GM19025 (cell line): ENCODE results near the gene PPIL6.

ENCODE experiments used
- ATAC-seq: cut with Tn5 transposase; IDR thresholded peaks from one replicate; pipeline ENCODE4 v1.9.1; 2021; ENCODE audit warnings: mild to moderate bottlenecking, low read depth, moderate library complexity; ENCODE audit not compliant: unreplicated experiment

Gene PPIL6

DNA sequence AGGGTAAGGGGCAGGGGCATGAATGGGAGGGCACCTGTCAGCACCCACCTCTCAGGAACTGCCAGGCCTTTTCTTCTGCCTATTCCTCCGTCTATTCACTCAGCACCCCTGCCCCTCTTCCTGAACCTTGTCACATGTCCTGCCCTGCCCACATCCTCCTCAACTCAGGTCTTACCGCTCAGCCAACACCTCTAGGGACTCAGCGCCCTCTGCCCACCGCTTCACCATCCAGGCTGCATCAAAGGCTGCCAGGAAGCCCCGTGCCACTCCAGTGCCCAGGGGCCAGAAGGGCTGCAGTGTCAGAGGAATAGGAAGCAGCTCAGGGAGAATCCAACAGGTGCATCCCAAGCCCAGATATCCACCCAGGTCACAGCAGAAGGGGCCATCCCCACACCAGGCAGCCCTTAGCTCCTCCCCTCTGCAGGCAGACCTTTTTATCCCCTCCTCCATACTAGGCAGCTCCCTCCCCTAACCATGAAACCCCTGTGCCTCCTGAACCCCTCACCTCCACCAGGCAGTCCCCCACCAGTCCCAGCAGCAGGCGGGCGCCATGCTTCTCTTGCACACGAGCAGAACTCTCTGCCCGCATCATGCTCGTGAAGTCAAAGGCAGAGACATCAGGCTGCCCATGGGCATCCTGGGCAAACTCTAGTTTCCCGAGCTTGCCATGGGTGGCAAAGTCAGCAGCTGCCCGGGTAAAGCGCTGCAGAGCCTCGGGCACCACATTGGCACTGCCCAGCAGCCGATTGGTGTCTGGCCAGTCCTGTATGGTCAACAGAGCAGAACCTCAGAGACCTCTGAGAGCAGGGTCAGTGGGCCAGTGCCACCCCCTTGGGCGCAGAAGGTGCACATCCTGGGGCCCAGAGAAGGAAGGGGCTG is 9.6 kb upstream of the PPIL6 start:
- ATAC-seq, result no peak

DNA sequence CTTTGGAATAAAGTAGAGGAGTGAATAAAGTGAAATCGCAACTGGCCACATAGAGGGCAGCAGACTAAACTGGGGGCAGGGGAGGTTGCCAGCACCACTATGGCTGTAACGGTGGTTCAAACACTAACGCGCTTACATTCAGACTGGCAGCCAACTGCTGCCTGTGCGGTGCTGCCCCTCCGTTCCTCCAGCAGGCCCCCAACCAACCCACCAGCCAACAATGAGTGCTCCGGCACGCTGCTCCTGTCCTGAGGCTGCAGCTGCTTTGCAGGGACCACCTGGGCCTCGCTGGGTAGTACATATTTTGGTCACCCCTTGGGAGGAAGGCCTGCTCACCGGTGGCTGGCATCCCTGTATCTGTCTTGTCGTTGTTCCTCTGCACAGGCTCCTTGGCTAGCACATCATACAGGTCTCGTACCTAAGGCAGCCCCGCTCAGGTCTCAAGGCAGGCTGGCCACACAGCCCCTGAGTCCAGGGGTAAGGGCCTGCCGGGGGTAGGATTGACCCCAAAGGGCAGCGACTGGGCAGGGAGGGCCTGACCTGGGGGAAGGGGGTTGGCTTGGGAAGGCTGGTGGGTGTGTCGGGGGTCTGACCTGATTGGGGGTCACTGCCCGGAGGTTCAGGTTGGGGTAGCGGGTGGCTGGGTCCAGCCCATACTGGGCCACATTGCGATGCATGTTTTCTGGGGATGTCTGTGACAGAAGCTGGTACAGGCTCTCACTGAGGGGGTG is 8.8 kb upstream of the PPIL6 start:
- no peak for ATAC-seq

DNA sequence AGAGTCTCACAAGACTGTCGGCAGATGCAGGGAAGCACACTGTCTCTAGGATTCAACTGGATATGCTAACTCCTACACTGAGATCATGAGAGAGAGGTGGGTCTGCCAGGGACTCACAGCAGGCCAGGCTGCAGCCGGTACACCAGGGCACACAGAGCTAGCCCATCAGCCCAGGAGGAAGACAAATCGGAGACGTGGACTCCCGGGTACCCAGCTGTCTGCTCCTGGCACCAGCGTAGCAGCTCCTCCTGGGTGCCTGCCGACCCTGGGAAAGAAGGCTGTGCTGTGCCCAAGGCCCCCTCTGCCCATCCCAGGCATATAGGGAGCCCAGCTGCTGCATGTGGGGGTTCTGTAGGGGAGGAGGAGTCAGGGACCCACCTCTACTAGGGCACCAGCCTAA is 8.2 kb upstream of the PPIL6 start:
- no peak for ATAC-seq

DNA sequence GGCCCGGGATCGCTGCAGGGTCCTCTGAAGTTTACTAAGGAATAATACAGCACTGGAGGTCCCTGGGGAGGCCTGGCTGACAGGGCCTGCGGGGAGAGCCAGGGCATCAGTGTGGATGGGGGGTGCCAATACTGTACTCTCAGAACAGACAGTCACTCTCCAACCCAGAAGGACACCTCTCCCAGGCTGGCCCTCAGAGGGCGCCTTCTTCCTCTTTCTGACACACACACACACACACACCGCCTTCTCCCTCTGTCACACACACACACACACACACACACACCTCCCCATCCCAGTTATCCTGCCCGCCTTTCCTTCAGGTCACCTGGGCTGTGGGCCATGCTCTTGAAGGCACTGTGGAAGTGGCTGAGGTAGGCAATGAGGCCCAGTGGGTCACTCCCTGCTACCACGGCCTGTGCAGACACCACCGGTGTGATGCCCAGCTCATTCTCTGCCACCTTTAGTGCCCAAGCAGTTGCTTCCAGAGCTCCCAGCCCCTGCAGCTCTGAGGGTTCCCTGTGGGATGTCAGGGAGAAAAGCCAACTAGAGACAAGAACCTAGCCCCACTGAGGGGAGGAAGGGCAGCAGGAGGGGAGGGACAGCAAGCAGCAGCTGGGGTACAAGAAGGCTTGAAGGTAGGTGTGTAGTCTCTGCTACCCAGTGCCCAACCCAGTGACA is 7.6 kb upstream of the PPIL6 start:
- ATAC-seq, result no peak

DNA sequence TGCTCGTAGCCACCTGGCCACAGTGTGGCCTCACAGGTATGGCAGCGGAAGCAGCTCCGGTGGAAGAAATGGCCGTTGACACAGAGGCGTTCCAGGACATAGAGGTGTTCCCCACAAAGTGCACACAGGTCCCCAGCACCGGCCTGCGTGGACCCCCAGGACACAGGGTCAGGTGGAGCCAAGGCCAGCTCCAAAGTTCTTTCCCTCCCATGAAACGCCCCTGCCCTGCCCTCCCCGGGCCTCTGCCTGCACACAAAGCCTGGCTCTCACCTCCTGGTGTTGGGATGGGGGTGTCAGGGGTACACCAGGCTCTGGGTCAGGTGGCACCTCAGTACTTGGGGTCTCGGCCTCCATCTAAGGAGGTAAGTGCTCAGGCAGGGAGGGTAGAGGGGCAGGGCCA is 6.7 kb upstream of the PPIL6 start:
- no peak for ATAC-seq

DNA sequence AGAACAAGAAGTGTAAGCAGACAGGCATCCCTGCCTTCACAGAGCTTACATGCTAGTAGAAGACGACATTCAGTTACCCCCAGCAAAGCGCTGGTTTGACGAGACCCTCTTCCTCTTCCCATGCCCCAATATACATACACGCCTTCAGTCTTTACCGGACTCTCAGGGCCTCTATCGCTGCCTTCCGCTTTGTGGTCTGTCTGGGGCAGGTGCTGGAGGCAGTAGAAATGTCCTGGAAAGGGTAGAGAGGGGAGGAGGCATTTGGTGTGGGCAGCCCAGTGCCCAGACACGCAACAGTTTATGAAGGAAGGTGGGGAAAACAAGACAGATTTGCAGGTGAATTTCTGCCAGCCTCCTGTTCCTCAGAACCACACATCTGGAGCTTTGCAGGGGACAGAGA is 6.1 kb upstream of the PPIL6 start:
- ATAC-seq, result no peak

DNA sequence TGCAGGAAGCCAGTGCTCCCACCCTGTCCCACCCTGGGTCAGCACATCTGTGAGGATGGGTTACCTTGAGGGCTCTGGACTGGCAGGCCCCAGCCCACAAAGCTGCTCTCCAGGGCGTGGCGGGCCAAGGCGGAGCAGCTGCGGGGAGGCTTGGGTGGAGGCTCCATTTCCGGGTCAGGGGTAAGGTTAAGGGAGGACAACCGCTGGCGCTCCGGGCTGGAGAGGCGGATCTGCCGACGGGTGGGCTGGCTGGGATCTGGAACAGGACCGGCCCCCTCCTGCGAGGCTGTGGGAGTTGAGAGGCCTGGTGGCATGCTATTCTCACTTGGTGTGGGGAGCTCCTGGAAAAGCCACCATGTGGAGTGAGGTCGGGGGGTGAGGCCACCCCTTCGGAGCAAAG is 5.6 kb upstream of the PPIL6 start:
- no peak for ATAC-seq

DNA sequence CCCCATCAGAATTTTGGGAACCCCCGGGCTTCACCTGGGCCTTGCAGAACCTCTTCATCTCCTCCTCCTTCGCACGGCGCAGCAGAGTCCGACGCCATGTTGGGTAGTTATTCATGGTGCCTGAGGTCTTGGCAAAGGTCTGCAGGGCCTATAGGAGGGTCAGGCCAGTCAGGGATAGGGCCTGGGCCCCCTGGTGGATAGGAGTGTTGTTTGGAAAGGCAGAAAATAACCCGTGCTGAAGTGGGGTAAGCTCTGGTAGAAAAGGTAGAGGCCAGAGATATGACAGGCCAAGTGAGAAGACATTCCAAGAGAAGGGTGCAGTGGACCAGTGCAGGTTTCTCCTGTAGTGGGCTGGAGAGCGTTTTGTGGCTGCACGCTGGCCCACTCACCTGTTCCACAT is 5.0 kb upstream of the PPIL6 start:
- no peak for ATAC-seq

DNA sequence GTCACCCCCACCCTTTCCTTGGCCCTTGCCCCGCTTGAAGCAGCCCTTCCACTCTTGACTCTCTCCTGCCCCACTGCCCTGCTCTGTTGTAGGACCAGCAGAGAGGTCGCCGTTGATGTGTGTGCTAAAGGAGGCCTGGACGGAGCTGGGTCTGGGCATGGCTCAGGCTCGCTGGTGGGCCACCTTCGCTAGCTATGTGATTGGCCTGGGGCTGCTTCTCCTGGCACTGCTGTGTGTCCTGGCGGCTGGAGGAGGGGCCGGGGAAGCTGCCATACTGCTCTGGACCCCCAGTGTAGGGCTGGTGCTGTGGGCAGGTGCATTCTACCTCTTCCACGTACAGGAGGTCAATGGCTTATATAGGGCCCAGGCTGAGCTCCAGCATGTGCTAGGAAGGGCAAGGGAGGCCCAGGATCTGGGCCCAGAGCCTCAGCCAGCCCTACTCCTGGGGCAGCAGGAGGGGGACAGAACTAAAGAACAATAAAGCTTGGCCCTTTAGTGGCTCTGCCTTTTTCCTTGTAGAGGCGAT is 3.1 kb upstream of the PPIL6 start:
- ATAC-seq, result no peak

DNA sequence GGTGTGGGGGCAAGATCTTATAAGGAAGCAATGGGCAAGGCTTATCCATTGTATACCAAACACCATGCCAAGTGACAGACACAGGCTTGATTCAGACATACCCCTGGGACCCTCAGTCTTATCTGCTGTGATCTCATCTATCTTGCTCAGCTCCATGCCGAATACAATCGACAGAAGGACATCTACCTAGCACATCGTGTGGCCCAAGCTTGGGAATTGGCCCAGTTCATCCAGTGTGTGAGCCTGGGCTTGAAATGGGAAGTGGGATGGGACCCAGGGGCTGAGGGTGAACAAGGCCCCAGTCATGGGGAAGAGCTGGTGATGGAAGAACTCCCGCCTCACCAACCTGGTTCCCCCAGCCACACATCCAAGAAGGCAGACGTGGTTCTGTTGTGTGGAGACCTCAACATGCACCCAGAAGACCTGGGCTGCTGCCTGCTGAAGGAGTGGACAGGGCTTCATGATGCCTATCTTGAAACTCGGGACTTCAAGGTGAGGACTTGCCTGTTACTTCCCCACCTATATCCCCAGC is 2.0 kb upstream of the PPIL6 start:
- no peak for ATAC-seq

DNA sequence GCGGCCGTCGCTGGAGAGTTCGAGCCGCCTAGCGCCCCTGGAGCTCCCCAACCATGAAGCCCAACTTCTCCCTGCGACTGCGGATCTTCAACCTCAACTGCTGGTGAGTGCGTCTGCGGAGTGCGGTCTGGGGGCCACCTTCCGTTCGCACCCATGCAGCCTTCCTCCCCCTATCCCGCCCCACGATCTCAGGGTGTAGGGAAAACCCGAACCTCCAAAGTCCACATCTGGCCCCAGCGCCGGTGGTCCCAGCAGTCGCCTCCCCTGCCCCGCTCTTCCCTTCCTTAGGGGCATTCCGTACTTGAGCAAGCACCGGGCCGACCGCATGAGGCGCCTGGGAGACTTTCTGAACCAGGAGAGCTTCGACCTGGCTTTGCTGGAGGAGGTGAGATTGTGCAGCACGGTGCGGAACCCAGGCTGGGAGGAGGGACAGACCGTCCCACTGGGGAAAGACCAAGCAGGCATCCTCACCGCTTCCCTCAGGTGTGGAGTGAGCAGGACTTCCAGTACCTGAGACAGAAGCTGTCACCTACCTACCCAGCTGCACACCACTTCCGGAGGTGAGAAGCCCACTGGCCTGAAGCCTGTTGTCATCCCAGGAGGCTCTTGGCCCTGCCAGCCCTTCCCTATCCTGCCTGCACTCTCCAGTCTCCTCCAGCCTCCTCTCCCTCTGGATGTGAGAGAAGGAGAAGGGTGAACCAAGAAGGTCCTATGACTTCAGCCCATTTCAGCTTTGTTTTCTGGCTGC is 815 bp upstream of the PPIL6 start:
- peak; percentile 3 for ATAC-seq

DNA sequence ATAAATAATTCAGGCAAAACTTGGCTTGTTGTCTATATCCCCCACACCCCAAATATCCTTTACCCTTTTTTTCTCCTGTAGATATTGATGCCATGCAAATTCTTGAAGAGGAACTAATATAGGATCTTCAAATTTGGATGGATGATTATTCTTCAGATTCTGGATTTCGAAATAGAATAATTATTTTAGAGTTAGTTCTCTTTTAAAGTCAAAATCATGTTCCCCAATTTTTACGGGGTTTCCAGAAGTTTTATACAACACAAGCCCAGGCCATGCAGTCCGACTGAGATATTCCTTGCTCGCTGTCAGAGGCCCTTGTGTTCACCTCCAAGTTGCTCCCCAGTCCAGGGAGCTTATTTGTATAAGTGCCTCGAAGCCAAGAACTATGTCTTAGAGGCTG is 4.4 kb downstream of the PPIL6 start:
- ATAC-seq, result no peak

DNA sequence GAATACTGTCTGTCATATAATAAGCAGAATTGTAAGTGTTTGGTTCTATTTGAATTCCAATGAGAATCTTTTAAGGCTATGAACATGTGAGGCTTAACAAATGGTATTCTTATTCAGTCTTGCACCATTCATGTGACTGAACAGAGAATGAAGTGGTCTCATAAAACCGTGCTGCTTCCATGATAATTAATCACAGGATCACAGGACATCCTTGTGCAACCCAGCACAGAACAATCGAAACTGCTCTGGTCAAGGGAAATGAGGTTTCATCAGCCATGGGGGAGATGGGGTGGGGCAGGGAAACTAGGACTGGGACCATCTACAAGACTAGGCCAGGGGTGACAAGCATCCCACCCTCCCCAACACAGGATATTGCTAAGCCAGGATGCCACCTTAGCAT is 6.0 kb downstream of the PPIL6 start:
- ATAC-seq, result no peak

DNA sequence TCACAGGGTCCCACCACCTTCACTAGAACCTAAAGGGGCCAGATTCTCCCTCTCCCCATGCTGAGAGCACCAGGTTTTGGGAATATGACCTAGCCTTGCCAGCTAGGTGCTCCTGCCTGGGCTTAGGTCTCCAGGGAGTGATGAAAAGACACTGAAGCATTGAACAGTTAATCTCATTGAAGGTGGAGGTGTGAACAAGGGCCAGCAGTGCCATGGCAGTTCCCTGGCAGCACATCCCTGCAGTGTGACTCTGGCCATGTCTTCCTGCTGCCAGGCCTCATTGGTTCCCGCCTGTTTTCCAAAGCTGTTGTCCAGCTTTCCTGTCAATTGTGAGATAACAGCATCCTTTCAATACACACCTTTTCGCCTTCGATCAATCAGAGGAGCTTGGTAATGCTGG is 10.9 kb downstream of the PPIL6 start:
- ATAC-seq, result no peak

DNA sequence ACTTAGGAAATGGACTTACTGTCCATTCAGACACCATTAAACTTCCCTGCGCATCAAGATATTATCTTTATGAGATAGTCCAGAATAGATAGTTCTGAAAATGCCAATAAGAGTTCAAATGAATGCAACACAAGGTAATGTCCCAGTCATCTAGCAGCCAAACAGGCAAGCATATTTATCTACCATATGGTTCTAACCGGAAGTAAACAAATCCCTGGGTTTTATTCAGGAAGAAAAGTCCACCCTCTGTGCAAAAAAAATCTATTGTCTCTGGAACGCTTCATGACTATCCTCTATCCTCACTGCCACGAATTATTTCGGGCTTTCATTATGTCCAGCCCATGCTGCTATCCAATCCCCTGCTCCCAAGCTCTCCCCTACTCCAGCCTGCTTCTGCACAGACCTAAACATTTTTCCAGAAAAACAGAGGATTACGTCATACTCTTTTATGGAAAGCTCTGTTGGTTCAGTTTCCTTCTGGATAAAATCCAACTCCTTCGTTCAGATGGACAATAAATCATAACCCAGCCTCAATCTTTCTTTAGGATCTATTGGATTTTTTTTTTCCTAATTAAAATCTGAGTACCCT is 11.4 kb downstream of the PPIL6 start:
- ATAC-seq, result no peak

DNA sequence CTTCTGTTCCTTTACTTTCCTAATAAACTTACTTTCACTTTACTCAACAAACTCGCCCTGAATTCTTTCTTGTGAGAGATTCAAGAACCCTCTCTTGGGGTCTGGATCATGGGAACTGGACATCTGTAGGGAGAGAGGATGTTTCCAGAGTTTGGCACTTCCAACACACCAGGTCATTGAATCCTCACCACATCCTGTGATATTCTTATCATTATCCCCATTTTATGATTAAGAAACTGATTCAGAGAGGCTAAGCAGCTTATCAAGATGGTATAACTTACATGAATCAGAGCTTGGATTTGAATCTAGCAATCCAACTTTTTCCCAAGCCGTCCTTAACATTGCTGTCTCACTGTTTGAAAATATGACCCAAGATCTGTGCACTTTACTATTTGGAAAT is 15.5 kb downstream of the PPIL6 start:
- ATAC-seq, result no peak

DNA sequence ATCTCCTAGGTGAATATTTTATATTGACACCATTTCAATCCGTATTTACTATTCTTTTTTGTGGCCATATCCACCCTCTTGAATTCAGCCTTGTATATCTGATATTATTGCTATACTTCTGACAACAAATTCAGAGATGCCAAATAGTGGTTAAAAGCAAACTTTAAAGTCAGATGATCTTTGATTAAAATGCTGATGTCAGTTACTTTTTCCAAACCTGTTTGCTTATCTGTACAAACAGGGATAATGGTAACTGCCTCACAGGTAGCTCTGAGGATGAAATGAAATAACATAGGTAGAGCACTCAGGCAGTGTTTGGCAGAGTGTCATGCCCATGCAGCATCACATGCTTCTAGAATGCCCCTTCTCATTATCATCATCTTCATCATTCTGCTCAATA is 19.2 kb downstream of the PPIL6 start:
- ATAC-seq, result no peak

DNA sequence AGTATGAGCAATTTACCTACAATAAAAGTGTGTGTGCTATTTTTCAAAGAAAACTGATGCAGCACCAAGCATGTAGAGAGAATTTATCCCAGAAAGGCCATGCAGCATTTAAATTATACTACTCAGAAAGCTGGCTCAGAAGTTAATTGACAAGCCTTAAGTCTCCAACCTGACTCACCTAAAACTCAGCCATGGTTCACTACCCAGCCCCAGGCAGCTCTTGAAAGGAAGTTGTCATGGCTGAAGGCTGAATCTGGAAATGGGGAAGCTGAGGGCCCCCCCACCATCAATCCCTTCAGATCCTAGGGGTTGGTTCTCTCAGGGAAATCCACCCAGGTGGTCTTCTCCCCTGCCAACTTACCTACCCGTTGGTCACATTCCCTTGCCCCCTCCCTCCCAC is 19.7 kb downstream of the PPIL6 start:
- ATAC-seq, result no peak

DNA sequence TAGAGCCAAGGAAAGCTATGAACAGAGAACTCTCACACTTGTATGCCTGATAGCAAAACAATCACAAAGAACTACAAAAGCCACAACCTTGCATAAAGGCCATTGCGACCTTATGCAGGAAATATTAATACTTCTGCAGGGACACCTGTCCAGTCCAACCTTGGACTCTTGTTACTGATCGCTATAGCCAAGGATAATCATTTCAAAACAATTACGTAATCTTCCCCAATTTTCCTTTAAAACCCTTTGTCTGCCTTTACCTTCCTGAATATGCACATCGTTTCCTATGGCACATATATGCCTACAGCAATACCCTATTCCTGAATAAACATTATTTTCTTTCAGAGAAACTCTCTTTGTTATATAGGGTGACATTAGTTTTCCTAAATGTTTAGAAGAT is 22.8 kb downstream of the PPIL6 start:
- ATAC-seq, result no peak

DNA sequence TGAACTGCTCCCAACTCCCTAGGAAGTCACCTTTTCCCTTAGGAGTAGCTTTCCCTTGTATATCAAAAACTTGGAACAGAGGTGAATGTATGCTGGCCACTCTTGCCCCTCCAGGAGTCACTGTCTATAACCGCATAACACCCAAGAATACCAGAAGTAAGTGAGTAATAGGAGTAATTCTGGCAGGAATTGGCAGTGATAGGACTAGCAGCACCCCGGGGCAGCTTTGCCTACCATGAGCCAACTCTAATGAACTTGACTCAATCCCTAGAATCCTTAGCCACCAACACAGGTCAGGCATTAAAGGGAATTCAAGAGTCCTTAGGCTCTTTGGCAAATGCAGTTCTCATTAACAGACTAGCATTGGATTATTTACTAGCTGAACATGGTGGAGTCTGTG is 29.4 kb downstream of the PPIL6 start:
- no peak for ATAC-seq
